MM.1S (cell line): ENCODE data around the gene CDT1.

Experiments
- EZH2 ChIP-seq: fragments of 300-600 bp; sonication (generic); optimal IDR thresholded peaks from 2 replicates; pipeline ENCODE3; 2017; ENCODE audit warnings: low read depth, mild to moderate bottlenecking, antibody characterized with exemption, low read length, mixed read lengths
- TF ChIP-seq, protein P1 (sequence below): fragments of 300-600 bp; sonication (generic); IDR thresholded peaks from 2 replicates; pipeline ENCODE4 v1.5.1; 2016; ENCODE audit warnings: antibody characterized with exemption, low read length, mixed read lengths

DNA sequence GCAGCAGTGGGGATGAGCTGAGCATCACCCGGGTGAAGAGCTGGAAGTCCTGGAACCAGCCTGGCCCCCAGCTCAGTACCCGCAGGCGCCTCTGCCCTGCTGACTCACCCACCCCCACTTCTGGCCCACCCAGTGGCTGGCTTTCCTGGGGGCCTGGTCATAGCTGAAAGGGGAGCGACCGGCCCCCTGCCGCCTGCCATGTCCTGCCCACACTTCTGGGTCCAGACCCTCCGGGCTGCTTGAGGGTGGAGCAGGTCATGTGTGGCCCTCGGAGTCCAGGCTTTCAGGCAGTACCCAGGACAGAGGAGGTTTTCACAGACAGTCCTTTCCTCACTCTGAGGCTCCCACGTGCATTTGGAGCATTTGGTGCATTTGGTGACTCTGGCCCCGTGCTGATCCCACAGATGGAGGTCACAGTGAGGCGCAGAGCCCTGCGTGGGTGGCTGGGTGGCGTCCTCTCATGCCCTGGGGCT lies 11.5 kb upstream of the CDT1 start:
- TF ChIP-seq, protein P1, sequence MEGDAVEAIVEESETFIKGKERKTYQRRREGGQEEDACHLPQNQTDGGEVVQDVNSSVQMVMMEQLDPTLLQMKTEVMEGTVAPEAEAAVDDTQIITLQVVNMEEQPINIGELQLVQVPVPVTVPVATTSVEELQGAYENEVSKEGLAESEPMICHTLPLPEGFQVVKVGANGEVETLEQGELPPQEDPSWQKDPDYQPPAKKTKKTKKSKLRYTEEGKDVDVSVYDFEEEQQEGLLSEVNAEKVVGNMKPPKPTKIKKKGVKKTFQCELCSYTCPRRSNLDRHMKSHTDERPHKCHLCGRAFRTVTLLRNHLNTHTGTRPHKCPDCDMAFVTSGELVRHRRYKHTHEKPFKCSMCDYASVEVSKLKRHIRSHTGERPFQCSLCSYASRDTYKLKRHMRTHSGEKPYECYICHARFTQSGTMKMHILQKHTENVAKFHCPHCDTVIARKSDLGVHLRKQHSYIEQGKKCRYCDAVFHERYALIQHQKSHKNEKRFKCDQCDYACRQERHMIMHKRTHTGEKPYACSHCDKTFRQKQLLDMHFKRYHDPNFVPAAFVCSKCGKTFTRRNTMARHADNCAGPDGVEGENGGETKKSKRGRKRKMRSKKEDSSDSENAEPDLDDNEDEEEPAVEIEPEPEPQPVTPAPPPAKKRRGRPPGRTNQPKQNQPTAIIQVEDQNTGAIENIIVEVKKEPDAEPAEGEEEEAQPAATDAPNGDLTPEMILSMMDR = no peak
- TF ChIP-seq EZH2 = no peak
